ENCODE data around the gene C4A.
"Not testable (repeated sequence)": the region's sequence is repeated elsewhere in the genome, so short reads cannot be mapped to it uniquely, and the experiment has no call there.

C4A gene

GRCh38 chr6:31980998-31981397, 859 bp upstream of the C4A start:
- DNase-seq: not testable (repeated sequence)

- DNase-seq: not testable (repeated sequence)
These were observed 7.5 kb downstream of the C4A start for GRCh38 chr6:31989363-31989762.

GRCh38 chr6:31994421-31994820, 12.6 kb downstream of the C4A start:
- not testable (repeated sequence) for DNase-seq

GRCh38 chr6:31996385-31996784, 14.5 kb downstream of the C4A start:
- DNase-seq: not testable (repeated sequence)

- DNase-seq: not testable (repeated sequence)
These were observed 20.9 kb downstream of the C4A start for GRCh38 chr6:32002546-32003268.

- not testable (repeated sequence) for DNase-seq
These were observed 21.4 kb downstream of the C4A start for GRCh38 chr6:32003301-32003700.

GRCh38 chr6:32004393-32004792, 22.5 kb downstream of the C4A start:
- DNase-seq: not testable (repeated sequence)

- DNase-seq: not testable (repeated sequence)
These were observed 23.1 kb downstream of the C4A start for GRCh38 chr6:32004864-32005537.

GRCh38 chr6:32005538-32005880, 23.7 kb downstream of the C4A start:
- DNase-seq: peak in 1 of 2 experiments; percentile 11

- DNase-seq: peak in 1 of 2 experiments; percentile 11
These were observed 24.2 kb downstream of the C4A start for GRCh38 chr6:32005991-32006529.

- DNase-seq: peak in 1 of 2 experiments; percentile 13
These were observed 25.2 kb downstream of the C4A start for GRCh38 chr6:32007086-32007485.

GRCh38 chr6:32008037-32008436, 26.2 kb downstream of the C4A start:
- DNase-seq: not testable (repeated sequence)

- DNase-seq: not testable (repeated sequence)
These were observed 26.8 kb downstream of the C4A start for GRCh38 chr6:32008616-32009015.

GRCh38 chr6:32009537-32009936, 27.7 kb downstream of the C4A start:
- not testable (repeated sequence) for DNase-seq

- DNase-seq: peak in 1 of 2 experiments; percentile 10
These were observed 29.1 kb downstream of the C4A start for GRCh38 chr6:32010856-32011530.

- peak in 1 of 2 experiments; percentile 3 for DNase-seq
These were observed 31.2 kb downstream of the C4A start for GRCh38 chr6:32012941-32013617.

GRCh38 chr6:32013738-32014137, 31.9 kb downstream of the C4A start:
- DNase-seq: not testable (repeated sequence)

- not testable (repeated sequence) for DNase-seq
These were observed 32.7 kb downstream of the C4A start, which contains the start of gene C4B for GRCh38 chr6:32014547-32014946. Gene C4B, plus strand, starts transcription at chr6:32014795. Its CDS starts 51 bp downstream, at chr6:32014846.

- DNase-seq: not testable (repeated sequence)
These were observed 40.2 kb downstream of the C4A start for GRCh38 chr6:32022100-32022499.

- not testable (repeated sequence) for DNase-seq
These were observed 46.8 kb downstream of the C4A start for GRCh38 chr6:32028631-32029030.

GRCh38 chr6:32029553-32029952, 47.7 kb downstream of the C4A start:
- DNase-seq: not testable (repeated sequence)

- not testable (repeated sequence) for DNase-seq
These were observed 53.6 kb downstream of the C4A start for GRCh38 chr6:32035283-32036013.

All from activated T-cell treated with anti-CD3 and anti-CD28 coated beads, Interleukin-2, amount 50 U/mL, for 48 hours (primary cell).